HG03196 (cell line): ENCODE results near the gene YWHAB.

Experiments used
- ATAC-seq: cut with Tn5 transposase; IDR thresholded peaks from one replicate; pipeline ENCODE4 v1.9.1; 2021; ENCODE audit not compliant: unreplicated experiment

The YWHAB gene

DNA sequence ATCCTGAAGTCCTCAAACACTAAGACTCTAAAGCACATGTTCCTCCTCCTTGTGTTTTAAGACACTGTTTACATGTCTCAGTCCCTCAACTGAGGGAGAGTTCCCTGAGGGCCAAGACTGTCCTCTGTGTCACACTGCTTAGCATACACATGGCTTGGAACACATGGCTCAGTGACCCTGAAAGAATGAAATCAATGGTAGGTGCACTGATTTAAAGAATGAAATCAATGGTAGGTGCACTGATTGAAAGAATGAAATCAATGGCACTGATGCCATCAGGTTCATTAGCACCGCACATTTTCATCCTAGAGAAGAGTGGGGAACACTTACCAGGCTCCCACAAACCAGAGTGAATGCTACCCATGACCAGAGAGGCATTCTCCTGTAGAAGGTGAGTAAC is 64.9 kb downstream of the YWHAB start:
- no peak for ATAC-seq

DNA sequence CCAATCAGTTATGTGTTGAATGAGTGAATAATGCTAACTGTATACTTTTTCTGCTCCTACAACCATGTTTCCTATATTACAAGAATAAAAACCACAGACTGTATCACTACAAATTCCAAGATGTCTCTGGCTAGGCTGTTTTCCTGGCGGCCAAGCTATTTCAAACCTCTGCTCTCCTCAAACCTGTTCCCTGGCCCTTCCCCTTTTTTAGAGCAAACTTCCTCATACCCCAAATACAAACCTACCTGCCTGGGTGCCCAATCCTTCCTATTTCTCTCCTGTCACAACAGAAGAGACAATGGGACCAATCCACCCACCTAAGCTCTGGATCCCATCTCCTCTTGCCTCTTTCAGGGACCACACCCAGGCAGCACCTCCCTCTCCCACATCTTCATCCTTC is 67.2 kb downstream of the YWHAB start:
- no peak for ATAC-seq

DNA sequence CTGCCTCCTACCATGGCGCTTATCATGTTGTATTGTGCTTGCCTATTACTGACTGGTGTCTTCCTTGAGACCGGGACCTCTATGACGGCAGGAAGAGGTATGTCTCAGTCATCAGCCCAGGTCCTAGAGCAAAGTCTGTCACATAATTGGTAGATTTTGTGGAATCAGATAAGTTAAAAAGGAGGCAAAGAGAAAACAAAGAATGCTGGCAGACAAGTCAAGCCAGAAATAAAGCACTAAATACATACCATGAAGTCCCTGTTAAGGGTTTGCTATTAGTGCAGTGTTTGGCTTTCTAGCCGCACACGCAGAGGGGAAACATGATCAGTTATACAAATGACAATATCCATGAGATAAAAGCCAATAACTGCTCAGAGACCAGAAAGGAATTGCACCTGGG is 68.7 kb downstream of the YWHAB start:
- ATAC-seq, result no peak

DNA sequence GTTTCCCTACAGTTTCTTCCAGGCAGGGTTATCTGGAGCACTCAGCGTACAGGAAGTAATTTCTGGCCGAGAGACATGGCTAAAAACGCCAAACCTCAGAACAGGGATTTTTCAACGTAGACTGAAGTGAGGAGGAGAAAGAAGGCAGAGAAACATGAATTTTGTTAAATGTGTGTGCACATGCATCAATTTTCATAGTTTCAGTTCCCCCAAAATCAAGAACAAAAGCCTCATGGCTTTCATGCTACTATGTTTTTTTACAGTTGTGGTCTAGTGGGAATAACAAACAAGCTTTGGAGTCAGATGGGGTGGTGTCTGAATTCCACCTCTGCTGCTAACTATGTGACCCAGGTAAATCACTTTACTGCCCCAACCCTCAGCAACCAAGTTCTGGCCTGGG is 69.8 kb downstream of the YWHAB start:
- ATAC-seq, result no peak

DNA sequence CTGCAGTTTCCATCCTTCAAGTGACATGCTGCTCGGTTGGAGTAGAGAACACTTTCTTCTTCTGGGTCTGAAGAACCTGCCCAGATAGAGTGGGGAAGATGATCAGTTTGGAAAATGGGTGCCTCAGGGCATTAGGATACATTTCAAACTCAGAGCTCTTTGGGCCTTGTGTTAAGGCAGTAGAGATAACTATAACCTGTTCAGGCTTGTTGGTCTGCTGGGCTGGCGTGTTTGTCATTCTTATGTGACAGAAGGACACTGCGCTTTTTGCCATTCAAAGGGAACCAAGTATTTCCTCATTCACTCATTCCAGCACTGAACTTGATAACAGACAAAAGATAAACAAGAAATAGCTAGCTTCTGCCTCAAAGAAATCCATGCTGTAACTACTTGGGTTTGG is 70.9 kb downstream of the YWHAB start:
- ATAC-seq, result no peak
